HG02885 (cell line): ENCODE data around the gene CAPZA2.
"Not testable (repeated sequence)": the region's sequence is repeated elsewhere in the genome, so short reads cannot be mapped to it uniquely, and the experiment has no call there.

Source experiments
- ATAC-seq: cut with Tn5 transposase; IDR thresholded peaks from one replicate; pipeline ENCODE4 v1.9.1; 2021; ENCODE audit warnings: mild to moderate bottlenecking; ENCODE audit not compliant: unreplicated experiment, poor library complexity

The CAPZA2 gene

GRCh38 chr7:116952635-116953371, 90.4 kb downstream of the CAPZA2 start:
- no peak for ATAC-seq

GRCh38 chr7:116953372-116953905, 91.1 kb downstream of the CAPZA2 start, which contains the start of gene ST7:
Gene ST7, plus strand, starts transcription at chr7:116953501. Its CDS starts 40 bp downstream, at chr7:116953541.
- ATAC-seq = peak; percentile 42

- peak; percentile 15 for ATAC-seq
Measured at GRCh38 chr7:116953906-116954838, 91.8 kb downstream of the CAPZA2 start.

- ATAC-seq = no peak
Measured at GRCh38 chr7:116955340-116955739, 93.0 kb downstream of the CAPZA2 start.

- ATAC-seq = peak; percentile 79
Measured at GRCh38 chr7:116955801-116956476, 93.6 kb downstream of the CAPZA2 start.

- ATAC-seq = no peak
Measured at GRCh38 chr7:116956477-116956804, 94.1 kb downstream of the CAPZA2 start.

- ATAC-seq = peak; percentile 27
Measured at GRCh38 chr7:116957874-116958273, 95.5 kb downstream of the CAPZA2 start.

- ATAC-seq = not testable (repeated sequence)
Measured at GRCh38 chr7:116961966-116962673, 99.7 kb downstream of the CAPZA2 start.

GRCh38 chr7:116963234-116963633, 100.8 kb downstream of the CAPZA2 start:
- peak; percentile 53 for ATAC-seq

- ATAC-seq = no peak
Measured at GRCh38 chr7:116966601-116967000, 104.2 kb downstream of the CAPZA2 start.

GRCh38 chr7:116967254-116967922, 105.0 kb downstream of the CAPZA2 start:
- ATAC-seq = no peak

- ATAC-seq = no peak
Measured at GRCh38 chr7:116967983-116968382, 105.6 kb downstream of the CAPZA2 start.

- ATAC-seq = no peak
Measured at GRCh38 chr7:116968631-116969030, 106.2 kb downstream of the CAPZA2 start.

GRCh38 chr7:116969371-116969902, 107.0 kb downstream of the CAPZA2 start:
- ATAC-seq = no peak

GRCh38 chr7:116970238-116970910, 108.0 kb downstream of the CAPZA2 start:
- peak; percentile 81 for ATAC-seq

- not testable (repeated sequence) for ATAC-seq
Measured at GRCh38 chr7:116971153-116971552, 108.8 kb downstream of the CAPZA2 start.
